Endothelial cell of umbilical vein (primary cell): ENCODE data around the gene GABRR3. TPM values are rescaled to one million over a fixed set of nuclear protein-coding genes. Genes with fewer than 3 reads are reported as not detected.

Source experiments
- BruUV-seq: library from RNA; stranded (reverse); fragments of 400-500 nt; replicated peaks from 2 replicates; lab custom pipeline; 2021; lab: Mats Ljungman, UMichigan
- CTCF ChIA-PET: fragments of 300-600, 350-600 bp; sonication (Branson Sonifier 250); formaldehyde crosslinking; loops from one replicate; lab custom pipeline; 2021; ENCODE audit warnings: antibody characterized with exemption, inconsistent platforms; lab: Charles Lee
- POLR2A ChIA-PET: fragments of 300-600, 350-600 bp; sonication (Branson Sonifier 250); formaldehyde crosslinking; loops from one replicate; lab custom pipeline; 2021; ENCODE audit warnings: antibody characterized with exemption, inconsistent platforms; lab: Charles Lee
- DNase-seq: peaks from one replicate; pipeline ENCODE4 v3.0.0-alpha.2; 2011; ENCODE audit warnings: low read depth, low spot score
- FAIRE-seq: peaks from 2 replicates; lab custom pipeline; 2011; peaks lifted over from hg19 to GRCh38; lab: Jason Lieb, UNC
- H2AFZ ChIP-seq: 2 replicates; pipeline ENCODE4 v1.6.0; 2012; ENCODE audit warnings: low read depth, low read length, control low read depth, inconsistent platforms
- H3K27ac ChIP-seq: 2 replicates; pipeline ENCODE4 v1.5.1; 2011; ENCODE audit warnings: low read depth, mild to moderate bottlenecking, control low read depth, low read length, moderate library complexity; ENCODE audit not compliant: insufficient read depth
- H3K27me3 ChIP-seq, 2 experiments: 2 replicates each; pipeline versions ENCODE4 v1.6.0 to v1.6.1; 2011; ENCODE audit warnings: low read length in 2 of 2, mixed read lengths in 1 of 2; ENCODE audit not compliant: control insufficient read depth in 2 of 2, insufficient read depth in 2 of 2
- H3K36me3 ChIP-seq, 2 experiments: 2 replicates in 1 of 2; 3 replicates in 1 of 2; pipeline ENCODE4 v1.5.1; 2011; ENCODE audit warnings: low read length in 2 of 2, mild to moderate bottlenecking in 1 of 2, moderate library complexity in 1 of 2; ENCODE audit not compliant: control insufficient read depth in 2 of 2, insufficient read depth in 2 of 2; ENCODE audit errors: extremely low read depth in 1 of 2
- H3K4me1 ChIP-seq: 3 replicates; pipeline ENCODE4 v1.5.1; 2011; ENCODE audit warnings: mild to moderate bottlenecking, low read length; ENCODE audit not compliant: control insufficient read depth, insufficient read depth; ENCODE audit errors: extremely low read depth
- H3K4me2 ChIP-seq: 2 replicates; pipeline ENCODE4 v1.6.1; 2011; ENCODE audit warnings: low read length, control low read depth, mixed read lengths; ENCODE audit not compliant: insufficient read depth
- H3K4me3 ChIP-seq, 3 experiments: fragments of 200-600 bp in 1 of 3; sonication (generic), shearing (Covaris generic) in 1 of 3; replicated peaks in 1 of 3; 2 replicates each; pipeline ENCODE4 v1.5.1; 2011 to 2016; ENCODE audit warnings: control low read depth in 3 of 3, low read length in 3 of 3, mild to moderate bottlenecking in 2 of 3, inconsistent platforms in 1 of 3, low read depth in 1 of 3, moderate library complexity in 1 of 3; ENCODE audit not compliant: insufficient read depth in 1 of 3
- H3K79me2 ChIP-seq: 2 replicates; pipeline ENCODE4 v1.6.0; 2012; ENCODE audit warnings: low read length, inconsistent platforms; ENCODE audit not compliant: control insufficient read depth, insufficient read depth
- H3K9ac ChIP-seq: replicated peaks from 2 replicates; pipeline ENCODE3; 2011; ENCODE audit warnings: low read length, control low read depth; ENCODE audit not compliant: insufficient read depth; ENCODE audit errors: extremely low read depth
- H3K9me1 ChIP-seq: replicated peaks from 3 replicates; pipeline ENCODE4 v1.6.0; 2011; ENCODE audit warnings: mild to moderate bottlenecking, low read length; ENCODE audit not compliant: control insufficient read depth, insufficient read depth; ENCODE audit errors: extremely low read depth
- H3K9me3 ChIP-seq: replicated peaks from 2 replicates; pipeline ENCODE4 v1.5.1; 2012; ENCODE audit warnings: low read length, inconsistent platforms; ENCODE audit not compliant: control insufficient read depth, insufficient read depth
- H4K20me1 ChIP-seq: replicated peaks from 2 replicates; pipeline ENCODE3; 2011; ENCODE audit warnings: mild to moderate bottlenecking, low read length; ENCODE audit not compliant: control insufficient read depth, insufficient read depth; ENCODE audit errors: extremely low read depth
- CTCF ChIP-seq, 2 donors: IDR thresholded peaks; 1 replicate in 1 of 2; 2 replicates in 1 of 2; pipeline ENCODE4 v1.5.1; 2011; ENCODE audit warnings: low read length in 2 of 2, mild to moderate bottlenecking in 2 of 2, moderate library complexity in 2 of 2, control low read depth in 1 of 2, inconsistent platforms in 1 of 2, low read depth in 1 of 2; ENCODE audit not compliant: insufficient read depth in 1 of 2; ENCODE audit errors: extremely low read depth in 1 of 2
- EZH2 ChIP-seq: IDR thresholded peaks from 2 replicates; pipeline ENCODE4 v1.6.1; 2012; ENCODE audit warnings: borderline replicate concordance, low read depth, mild to moderate bottlenecking, moderate library complexity, low read length, inconsistent platforms; ENCODE audit not compliant: severe bottlenecking
- FOS ChIP-seq: IDR thresholded peaks from 2 replicates; pipeline ENCODE4 v1.6.1; 2011; ENCODE audit warnings: mild to moderate bottlenecking, low read length, moderate library complexity, borderline replicate concordance; ENCODE audit not compliant: insufficient read depth
- GATA2 ChIP-seq: IDR thresholded peaks from 2 replicates; pipeline ENCODE4 v1.7.0; 2011; ENCODE audit warnings: low read depth, mild to moderate bottlenecking, moderate library complexity, mixed read lengths, low read length; ENCODE audit not compliant: insufficient read length, insufficient read depth
- JUN ChIP-seq: IDR thresholded peaks from 2 replicates; pipeline ENCODE4 v1.6.1; 2011; ENCODE audit warnings: borderline replicate concordance, low read depth; ENCODE audit not compliant: insufficient read length, insufficient read depth
- MYC ChIP-seq: IDR thresholded peaks from one replicate; pipeline ENCODE4 v1.6.1; 2011; ENCODE audit warnings: mild to moderate bottlenecking, low read depth, low read length
- POLR2A ChIP-seq: IDR thresholded peaks from 2 replicates; pipeline ENCODE4 v1.6.1; 2012; ENCODE audit warnings: low read depth, mild to moderate bottlenecking, control low read depth, low read length
- POLR2AphosphoS5 ChIP-seq: IDR thresholded peaks from 2 replicates; pipeline ENCODE4 v1.6.1; 2012; ENCODE audit warnings: low read depth, mild to moderate bottlenecking, control low read depth, low read length, moderate library complexity; ENCODE audit not compliant: insufficient read depth
- dilution Hi-C: fragments of 300-500 bp; cut with MboI; formaldehyde crosslinking; loops from one replicate; pipeline ENCODE4 v1.15.0; 2019; ENCODE audit warnings: low sequenced_read_pairs; ENCODE audit not compliant: extremely low pct_ligation_motif_present
- intact Hi-C: fragments of 100-400 bp; cut with micrococcal nuclease; formaldehyde crosslinking; loops from one replicate; pipeline ENCODE4 v1.10.0; 2022
- polyA plus RNA-seq, 4 experiments: library from polyadenylated mRNA; depleted of rRNA in 3 of 4; stranded (reverse) in 3 of 4; unstranded in 1 of 4; fragments of >200 nt; gene quantifications; 2 replicates each; pipeline versions ENCODE4 v1.2.1 to v1.2.3, GENCODE V29; 2011 to 2012; ENCODE audit warnings: missing spikeins in 1 of 4
- total RNA-seq: library from RNA; stranded (reverse); gene quantifications from 2 replicates; pipeline ENCODE4 v1.2.3, GENCODE V29; 2021
- TF ChIP-seq, protein P1 (sequence below): IDR thresholded peaks from 2 replicates; pipeline ENCODE4 v1.6.1; 2011; ENCODE audit not compliant: insufficient read depth, insufficient read length

GABRR3 gene
- total and polyA plus RNA-seq, 2 donors (not counting 3 experiments of a cell fraction or from before 2014, with no cell fraction given) = not detected

GRCh38 chr3:97970956-97971620, 64.0 kb downstream of the GABRR3 start:
- intact Hi-C loops (no loop called here), dilution Hi-C loops (no loop called here)
- peak overlapping the region; percentile 73 for H3K4me2 ChIP-seq
- no peaks in the 10 kb centered on the region for H4K20me1 ChIP-seq
- H3K79me2 ChIP-seq = peaks cover 36% of the 10 kb centered on the region
- no peaks in the 10 kb centered on the region for H3K27me3 ChIP-seq
- peaks cover 17% of the 10 kb centered on the region for H3K4me1 ChIP-seq
- DNase-seq (peak; percentile 11), FAIRE-seq (peak; percentile 26)
- no peak for TF ChIP-seq POLR2AphosphoS5
- no peak for TF ChIP-seq EZH2
- no peak for TF ChIP-seq MYC
- H3K9me3 ChIP-seq = no peaks in the 10 kb centered on the region
- H3K9me1 ChIP-seq = no peaks in the 10 kb centered on the region
- H3K4me3 ChIP-seq = peak overlapping the region; percentile 35 to 97 (median 56)
- H3K27ac ChIP-seq = no peak overlapping the region
- BruUV-seq = no TSS peak
- POLR2A ChIA-PET = no interaction called here
- CTCF ChIA-PET = interaction anchor here (0.6 to 1.7 kb wide), 3 partner anchors 16 to 207 kb away, joined by 3 to 4 read pairs (median 3); partner anchors contain the start of gene ARL6
- peak overlapping the region; percentile 43 for H3K9ac ChIP-seq
- H3K36me3 ChIP-seq = no peaks in the 10 kb centered on the region
- H2AFZ ChIP-seq = peak overlapping the region; percentile 94

DNA sequence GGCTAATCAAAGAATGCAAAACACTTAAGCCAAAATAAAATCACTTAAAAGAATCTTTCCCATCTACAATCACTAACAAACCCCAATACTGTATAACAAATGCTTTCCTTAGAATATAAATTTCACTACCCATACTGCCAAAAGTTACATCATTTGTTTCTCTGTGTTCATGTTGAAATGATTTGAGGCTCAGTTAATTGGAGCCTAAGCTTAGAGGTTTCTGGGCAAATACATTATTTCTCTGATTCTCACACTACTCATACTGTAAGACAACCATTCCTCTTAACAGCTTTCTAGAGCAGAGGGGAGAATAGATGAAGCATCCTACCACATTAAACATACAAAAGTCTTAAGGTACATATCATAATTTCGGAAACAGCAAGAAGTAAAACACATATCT, 65.0 kb downstream of the GABRR3 start:
- Histone ChIP-seq H3K9me3 (no peaks in the 10 kb centered on the region), H3K79me2 (peaks cover 36% of the 10 kb centered on the region), H3K9ac (no peak overlapping the region), H2AFZ (no peak overlapping the region), H3K36me3 (no peaks in the 10 kb centered on the region), H3K4me1 (peaks cover 17% of the 10 kb centered on the region), H4K20me1 (no peaks in the 10 kb centered on the region), H3K9me1 (no peaks in the 10 kb centered on the region), H3K27me3 (no peaks in the 10 kb centered on the region), H3K27ac (no peak overlapping the region), H3K4me2 (peak overlapping the region; percentile 73), H3K4me3 (no peak overlapping the region)
- BruUV-seq = no TSS peak
- ChIA-PET POLR2A (no interaction called here), CTCF (interaction anchor here (0.7 kb wide), 1 partner anchor 52 kb away, joined by 6 read pairs; no protein-coding TSS in a partner anchor)
- dilution Hi-C loops (no loop called here), intact Hi-C loops (no loop called here)
- DNase-seq = no peak
- FAIRE-seq = no peak
- no peak for TF ChIP-seq JUN
- no peak for TF ChIP-seq POLR2A
- TF ChIP-seq POLR2AphosphoS5 = no peak
- no peak for TF ChIP-seq CTCF (IDR thresholded peaks at IDR 0.05; ENCODE audit: extremely low read depth in 1 of 2, insufficient read depth in 1 of 2, low read depth in 1 of 2, low read length in 2 of 2)
- TF ChIP-seq FOS = no peak
- TF ChIP-seq MYC = no peak
- TF ChIP-seq EZH2 = no peak
- no peak for TF ChIP-seq GATA2
- TF ChIP-seq, protein P1, sequence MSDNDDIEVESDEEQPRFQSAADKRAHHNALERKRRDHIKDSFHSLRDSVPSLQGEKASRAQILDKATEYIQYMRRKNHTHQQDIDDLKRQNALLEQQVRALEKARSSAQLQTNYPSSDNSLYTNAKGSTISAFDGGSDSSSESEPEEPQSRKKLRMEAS = no peak
